ENCODE data around the gene CRYBA1.

GRCh38 chr17:29215717-29216116 lies 30.9 kb upstream of the CRYBA1 start:
- no peak for TF ChIP-seq CTCF (optimal IDR thresholded peaks at IDR 0.05 in 1 of 3, IDR thresholded peaks at IDR 0.05 in 1 of 3, conservative IDR thresholded peaks at IDR 0.05 in 1 of 3; ENCODE audit: extremely low read depth in 1 of 3, insufficient read depth in 2 of 3, low read length in 3 of 3)
- no peak for TF ChIP-seq EZH2 (IDR thresholded peaks at IDR 0.05; ENCODE audit: low read length)

All from keratinocyte (primary cell).